OCI-LY3 (cell line): ENCODE data around the gene LAMP1.

Source experiments
- CTCF ChIP-seq: fragments of 200-600, 300-600 bp; sonication (generic); IDR thresholded peaks from 2 replicates; pipeline ENCODE4 v1.5.1; 2014; ENCODE audit warnings: antibody characterized with exemption, low read length, low read depth
- EZH2phosphoT487 ChIP-seq: fragments of 200-600 bp; shearing (Covaris generic); IDR thresholded peaks from 2 replicates; pipeline ENCODE4 v1.6.1; 2018; ENCODE audit warnings: antibody characterized with exemption, mixed run types, low read depth

DNA sequence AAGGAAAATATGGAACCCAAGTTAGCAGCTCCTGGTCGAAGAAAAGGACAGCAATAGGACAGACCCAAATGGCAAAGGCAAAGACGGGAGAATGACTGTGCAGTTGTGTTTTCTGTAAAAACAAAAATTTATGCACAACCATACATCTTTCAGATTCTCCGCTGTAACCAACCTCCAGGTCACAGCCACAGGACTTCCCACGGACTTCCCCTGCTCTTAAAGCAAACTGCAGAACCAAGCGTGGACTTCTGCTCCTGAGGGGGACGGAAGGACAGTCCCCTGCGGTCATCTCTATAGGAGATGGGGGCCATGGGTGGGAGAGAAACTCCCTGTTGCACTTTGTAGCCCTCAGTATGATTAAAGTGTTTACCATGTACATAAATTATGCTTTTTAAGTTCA, 64.4 kb downstream of the LAMP1 start:
- TF ChIP-seq CTCF (no peak), EZH2phosphoT487 (no peak)
